Ovary (tissue), 3 donors: ENCODE measurements around the gene PKD1L1.
A peak's percentile ranks its signal among the peaks of the same experiment; 100 is the strongest.

ENCODE experiments used
- EP300 ChIP-seq: sonication (generic); formaldehyde crosslinking; IDR thresholded peaks from one replicate; pipeline ENCODE4 v1.6.1; 2017; ENCODE audit warnings: antibody characterized with exemption
- POLR2A ChIP-seq: fragments of 450-650 bp; IDR thresholded peaks from one replicate; pipeline ENCODE4 v1.6.1; 2017; ENCODE audit warnings: antibody characterized with exemption, mild to moderate bottlenecking, moderate library complexity
- TF ChIP-seq, protein P1 (sequence below), 3 donors: fragments of 450-650 bp in 2 of 3; fragments of 200-600 bp in 1 of 3; IDR thresholded peaks; one replicate each; pipeline versions ENCODE4 v1.5.1 to v1.8.0; 2016 to 2022; ENCODE audit warnings: antibody characterized with exemption in 3 of 3, mild to moderate bottlenecking in 1 of 3
- donor health status: DM: no; HTN: no; CAD: no.

- TF ChIP-seq POLR2A (no peak), EP300 (no peak)
- TF ChIP-seq, protein P1, sequence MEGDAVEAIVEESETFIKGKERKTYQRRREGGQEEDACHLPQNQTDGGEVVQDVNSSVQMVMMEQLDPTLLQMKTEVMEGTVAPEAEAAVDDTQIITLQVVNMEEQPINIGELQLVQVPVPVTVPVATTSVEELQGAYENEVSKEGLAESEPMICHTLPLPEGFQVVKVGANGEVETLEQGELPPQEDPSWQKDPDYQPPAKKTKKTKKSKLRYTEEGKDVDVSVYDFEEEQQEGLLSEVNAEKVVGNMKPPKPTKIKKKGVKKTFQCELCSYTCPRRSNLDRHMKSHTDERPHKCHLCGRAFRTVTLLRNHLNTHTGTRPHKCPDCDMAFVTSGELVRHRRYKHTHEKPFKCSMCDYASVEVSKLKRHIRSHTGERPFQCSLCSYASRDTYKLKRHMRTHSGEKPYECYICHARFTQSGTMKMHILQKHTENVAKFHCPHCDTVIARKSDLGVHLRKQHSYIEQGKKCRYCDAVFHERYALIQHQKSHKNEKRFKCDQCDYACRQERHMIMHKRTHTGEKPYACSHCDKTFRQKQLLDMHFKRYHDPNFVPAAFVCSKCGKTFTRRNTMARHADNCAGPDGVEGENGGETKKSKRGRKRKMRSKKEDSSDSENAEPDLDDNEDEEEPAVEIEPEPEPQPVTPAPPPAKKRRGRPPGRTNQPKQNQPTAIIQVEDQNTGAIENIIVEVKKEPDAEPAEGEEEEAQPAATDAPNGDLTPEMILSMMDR (IDR thresholded peaks at IDR 0.05) = peak; percentile 46 to 65 (median 64)
Measured at GRCh38 chr7:47945261-47946015, 2.8 kb downstream of the PKD1L1 start.
